Activated CD4-positive, CD25-positive, alpha-beta regulatory T cell treated with anti-CD3 and anti-CD28 coated beads, Interleukin-2, amount 50 U/mL, for 24 hours (primary cell): ENCODE data around the gene AFG1L.
"Not testable (repeated sequence)": the region's sequence is repeated elsewhere in the genome, so short reads cannot be mapped to it uniquely, and the experiment has no call there.

Source experiments
- ATAC-seq, 2 donors: fragments of 150-1000 bp; cut with Tn5 transposase; one replicate each; pipeline ENCODE4 v1.10.0; 2021; ENCODE audit warnings: mild to moderate bottlenecking in 1 of 2, moderate library complexity in 1 of 2

AFG1L gene

GRCh38 chr6:108528878-108529277, 234.0 kb downstream of the AFG1L start:
- no peak for ATAC-seq

- ATAC-seq, result no peak
Observed at GRCh38 chr6:108531332-108531731, 236.5 kb downstream of the AFG1L start.

GRCh38 chr6:108535114-108535742, 240.4 kb downstream of the AFG1L start:
- ATAC-seq, result no peak

GRCh38 chr6:108535920-108536535, 241.2 kb downstream of the AFG1L start:
- ATAC-seq, result not testable (repeated sequence)

- ATAC-seq, result peak; percentile 48 to 63
Observed at GRCh38 chr6:108541843-108542759, 247.2 kb downstream of the AFG1L start.

- no peak for ATAC-seq
Observed at GRCh38 chr6:108543175-108543940, 248.5 kb downstream of the AFG1L start.

GRCh38 chr6:108544606-108545005, 249.8 kb downstream of the AFG1L start:
- ATAC-seq, result no peak

GRCh38 chr6:108546079-108547049, 251.5 kb downstream of the AFG1L start:
- no peak for ATAC-seq

GRCh38 chr6:108549241-108549640, 254.4 kb downstream of the AFG1L start:
- ATAC-seq, result no peak

GRCh38 chr6:108549741-108550140, 254.9 kb downstream of the AFG1L start:
- no peak for ATAC-seq

GRCh38 chr6:108550256-108550655, 255.4 kb downstream of the AFG1L start:
- no peak for ATAC-seq

- no peak for ATAC-seq
Observed at GRCh38 chr6:108555399-108556052, 260.7 kb downstream of the AFG1L start.

- ATAC-seq, result no peak
Observed at GRCh38 chr6:108556250-108556649, 261.4 kb downstream of the AFG1L start.

GRCh38 chr6:108556866-108557493, 262.1 kb downstream of the AFG1L start:
- ATAC-seq, result no peak

- peak; percentile 36 to 41 for ATAC-seq
Observed at GRCh38 chr6:108557494-108558371, 262.9 kb downstream of the AFG1L start.

- ATAC-seq, result peak; percentile 74 to 75
Observed at GRCh38 chr6:108558372-108559096, 263.7 kb downstream of the AFG1L start.

GRCh38 chr6:108559097-108559883, 264.4 kb downstream of the AFG1L start:
- ATAC-seq, result peak; percentile 62 to 66
